GM23248 (cell line): Measurements from ENCODE around the gene ATP8B2. TPM values are rescaled to one million over a fixed set of nuclear protein-coding genes. Genes with fewer than 3 reads are reported as not detected.

Experiments
- DNase-seq: peaks from one replicate; pipeline ENCODE4 v3.0.0-alpha.2; 2015
- H2AFZ ChIP-seq: fragments of 200-600 bp; sonication (generic); 2 replicates; pipeline ENCODE4 v1.6.1; 2016; ENCODE audit warnings: antibody characterized with exemption
- H3F3A ChIP-seq: fragments of 200-600 bp; sonication (generic); 2 replicates; pipeline ENCODE4 v1.6.1; 2016; ENCODE audit warnings: mild to moderate bottlenecking, antibody characterized with exemption, mixed run types; ENCODE audit not compliant: insufficient read depth
- H3K27ac ChIP-seq: fragments of 200-600 bp; sonication (generic); 2 replicates; pipeline ENCODE4 v1.5.1; 2016; ENCODE audit warnings: mild to moderate bottlenecking
- H3K27me3 ChIP-seq: fragments of 200-600 bp; sonication (generic); replicated peaks from 2 replicates; pipeline ENCODE4 v1.6.1; 2016; ENCODE audit warnings: mild to moderate bottlenecking; ENCODE audit not compliant: insufficient read depth
- H3K36me3 ChIP-seq: fragments of 200-600 bp; sonication (generic); 2 replicates; pipeline ENCODE4 v1.6.1; 2016; ENCODE audit warnings: low read depth, mild to moderate bottlenecking
- H3K4me1 ChIP-seq: fragments of 200-600 bp; sonication (generic); 2 replicates; pipeline ENCODE4 v1.6.1; 2016; ENCODE audit warnings: mild to moderate bottlenecking; ENCODE audit not compliant: insufficient read depth
- H3K4me2 ChIP-seq: fragments of 200-600 bp; sonication (generic); one replicate; pipeline ENCODE4 v1.6.1; 2016; ENCODE audit warnings: mild to moderate bottlenecking; ENCODE audit not compliant: unreplicated experiment
- H3K4me3 ChIP-seq: fragments of 200-600 bp; sonication (generic); 2 replicates; pipeline ENCODE4 v1.5.1; 2016; ENCODE audit warnings: mild to moderate bottlenecking
- H3K79me2 ChIP-seq: fragments of 200-600 bp; sonication (generic); 2 replicates; pipeline ENCODE4 v1.6.1; 2016; ENCODE audit warnings: mild to moderate bottlenecking; ENCODE audit not compliant: insufficient read depth
- H3K9ac ChIP-seq: fragments of 200-600 bp; sonication (generic); 2 replicates; pipeline ENCODE4 v1.6.1; 2016; ENCODE audit warnings: mild to moderate bottlenecking
- H3K9me2 ChIP-seq: fragments of 200-600 bp; sonication (generic); 2 replicates; pipeline ENCODE4 v1.6.1; 2016; ENCODE audit warnings: mixed run types, mild to moderate bottlenecking, moderate library complexity; ENCODE audit not compliant: insufficient read depth
- H3K9me3 ChIP-seq: fragments of 200-600 bp; sonication (generic); one replicate; pipeline ENCODE4 v1.6.1; 2017; ENCODE audit warnings: low read depth
- H4K20me1 ChIP-seq: fragments of 200-600 bp; sonication (generic); 2 replicates; pipeline ENCODE4 v1.6.0; 2016; ENCODE audit not compliant: insufficient read depth
- EZH2 ChIP-seq: fragments of 200-600 bp; sonication (generic); IDR thresholded peaks from 2 replicates; pipeline ENCODE4 v1.6.1; 2018; ENCODE audit warnings: antibody characterized with exemption, mild to moderate bottlenecking; ENCODE audit not compliant: insufficient read depth, poor library complexity, severe bottlenecking
- EZH2phosphoT487 ChIP-seq: fragments of 200-600 bp; sonication (generic); IDR thresholded peaks from 2 replicates; pipeline ENCODE4 v1.6.1; 2018; ENCODE audit warnings: antibody characterized with exemption, moderate library complexity, mild to moderate bottlenecking, low read depth; ENCODE audit not compliant: insufficient read depth
- WGBS, 2 experiments: methylation state at CpG; one replicate each; pipeline ENCODE4 v1.1.6; 2015 to 2017; ENCODE audit warnings: low lambda C conversion rate in 2 of 2, low coverage in 1 of 2; ENCODE audit errors: missing lambda C conversion rate in 2 of 2; 5-methylcytosine and 5-hydroxymethylcytosine counted together
- in situ Hi-C: fragments of 300-500 bp; cut with MboI; formaldehyde crosslinking; loops from 2 replicates; pipeline ENCODE4 v1.15.0; 2020
- polyA plus RNA-seq: library from polyadenylated mRNA; unstranded; fragments of >200 nt; fragmentation: Nextera tagmentation; extraction: Ambion mirVana; gene quantifications from 2 replicates; pipeline ENCODE4 v1.2.1, GENCODE V29; 2016
- total RNA-seq: library from RNA; depleted of rRNA; stranded (reverse); fragments of >200 nt; shearing (Covaris generic); gene quantifications from 2 replicates; pipeline ENCODE4 v1.2.3, GENCODE V29; 2014

ATP8B2 gene
- total and polyA plus RNA-seq, 2 experiments from 2014 or later = 20.1 to 200 TPM

GRCh38 chr1:154352581-154353459 lies 27.5 kb downstream of the ATP8B2 start:
- in situ Hi-C loops = no loop called here
- peak; percentile 53 for DNase-seq
- Histone ChIP-seq H3K4me3 (peak overlapping the region; percentile 65), H3K27ac (peak overlapping the region; percentile 27; the same call in 1 of the 2 replicates), H3F3A (peaks cover 20% of the 10 kb centered on the region), H2AFZ (peak overlapping the region; percentile 82), H3K9me2 (no peaks in the 10 kb centered on the region), H3K4me1 (peaks cover 15% of the 10 kb centered on the region), H3K9ac (peak overlapping the region; percentile 50), H3K9me3 (no peaks in the 10 kb centered on the region), H3K36me3 (0 out of 2 replicates have a peak, but pooled peaks cover 4% of the 10 kb centered on the region), H3K27me3 (no peaks in the 10 kb centered on the region), H3K79me2 (no peaks in the 10 kb centered on the region), H4K20me1 (no peaks in the 10 kb centered on the region), H3K4me2 (peak overlapping the region; percentile 86)
- TF ChIP-seq EZH2 (no peak), EZH2phosphoT487 (no peak)
- 4 to 6% methylated on average over 37 to 41 of the region's 41 CpGs for WGBS, 2 experiments

- Histone ChIP-seq H3K9me2 (no peaks in the 10 kb centered on the region), H3K27ac (peak overlapping the region; percentile 27; the same call in 1 of the 2 replicates), H2AFZ (peak overlapping the region; percentile 82), H3K36me3 (no peaks in the 10 kb centered on the region), H3K4me3 (no peak overlapping the region), H3K9me3 (no peaks in the 10 kb centered on the region), H3F3A (peaks cover 15% of the 10 kb centered on the region), H3K4me1 (peaks cover 15% of the 10 kb centered on the region), H4K20me1 (no peaks in the 10 kb centered on the region), H3K27me3 (no peaks in the 10 kb centered on the region), H3K79me2 (no peaks in the 10 kb centered on the region), H3K9ac (0 out of 2 replicates have a peak overlapping the region, but pooled peaks have one; percentile 50), H3K4me2 (peak overlapping the region; percentile 86)
- TF ChIP-seq EZH2 (no peak), EZH2phosphoT487 (no peak)
- DNase-seq = peak; percentile 81
- in situ Hi-C loops = no loop called here
- WGBS, 2 experiments = 60 to 61% methylated on average over 1 of the region's 1 CpG
These were observed 28.2 kb downstream of the ATP8B2 start for GRCh38 chr1:154353460-154353904.

GRCh38 chr1:154353966-154354365 lies 28.6 kb downstream of the ATP8B2 start:
- H3K9me3 ChIP-seq = no peaks in the 10 kb centered on the region
- TF ChIP-seq EZH2 (no peak), EZH2phosphoT487 (no peak)
- no peaks in the 10 kb centered on the region for H3K36me3 ChIP-seq
- H3K9me2 ChIP-seq = no peaks in the 10 kb centered on the region
- WGBS, 2 experiments = 78 to 87% methylated on average over 5 of the region's 5 CpGs
- in situ Hi-C loops = no loop called here
- H3K27ac ChIP-seq = no peak overlapping the region
- H3K9ac ChIP-seq = no peak overlapping the region
- H3K4me1 ChIP-seq = peaks cover 15% of the 10 kb centered on the region
- no peak overlapping the region for H2AFZ ChIP-seq
- H3K79me2 ChIP-seq = no peaks in the 10 kb centered on the region
- H3K4me2 ChIP-seq = no peak overlapping the region
- DNase-seq = no peak
- H3F3A ChIP-seq = peaks cover 15% of the 10 kb centered on the region
- no peaks in the 10 kb centered on the region for H3K27me3 ChIP-seq
- H4K20me1 ChIP-seq = no peaks in the 10 kb centered on the region
- no peak overlapping the region for H3K4me3 ChIP-seq

- no peaks in the 10 kb centered on the region for H3F3A ChIP-seq
- no peaks in the 10 kb centered on the region for H3K9me2 ChIP-seq
- no peaks in the 10 kb centered on the region for H3K79me2 ChIP-seq
- no peak overlapping the region for H3K4me2 ChIP-seq
- WGBS, 2 experiments = 81 to 84% methylated on average over 8 of the region's 8 CpGs
- H3K36me3 ChIP-seq = no peaks in the 10 kb centered on the region
- H3K4me1 ChIP-seq = peaks cover 4% of the 10 kb centered on the region
- no peaks in the 10 kb centered on the region for H3K9me3 ChIP-seq
- no peak overlapping the region for H3K9ac ChIP-seq
- no peak overlapping the region for H2AFZ ChIP-seq
- no peaks in the 10 kb centered on the region for H4K20me1 ChIP-seq
- no peak for DNase-seq
- in situ Hi-C loops = no loop called here
- no peaks in the 10 kb centered on the region for H3K27me3 ChIP-seq
- TF ChIP-seq EZH2phosphoT487 (no peak), EZH2 (no peak)
- no peak overlapping the region for H3K4me3 ChIP-seq
- H3K27ac ChIP-seq = no peak overlapping the region
These were observed 33.2 kb downstream of the ATP8B2 start for GRCh38 chr1:154358519-154358918.
